Upper lobe of right lung (tissue), 1 donor: ENCODE results near the gene IL1RAPL1. TPM values are rescaled to one million over a fixed set of nuclear protein-coding genes. Genes with fewer than 3 reads are reported as not detected.

ENCODE experiments used
- ATAC-seq: fragments of 200-7000 bp; cut with Tn5 transposase; one replicate; pipeline ENCODE4 v1.9.1; 2020; ENCODE audit warnings: mild to moderate bottlenecking, moderate library complexity
- DNase-seq: peaks from one replicate; pipeline ENCODE4 v3.0.0-alpha.2; 2020
- H3K27ac ChIP-seq: fragments of 200-600 bp; one replicate; pipeline ENCODE4 v1.8.0; 2022
- H3K27me3 ChIP-seq: fragments of 200-600 bp; one replicate; pipeline ENCODE4 v1.8.0; 2022; ENCODE audit warnings: mild to moderate bottlenecking
- H3K36me3 ChIP-seq: fragments of 200-600 bp; one replicate; pipeline ENCODE4 v1.8.0; 2022
- H3K4me1 ChIP-seq: fragments of 200-600 bp; one replicate; pipeline ENCODE4 v1.8.0; 2022
- H3K4me3 ChIP-seq: fragments of 200-600 bp; one replicate; pipeline ENCODE4 v1.8.0; 2022; ENCODE audit warnings: mild to moderate bottlenecking
- H3K9me3 ChIP-seq: fragments of 200-600 bp; one replicate; pipeline ENCODE4 v1.8.0; 2022
- intact Hi-C: fragments of 100-400 bp; cut with DNase I; formaldehyde crosslinking; loops from one replicate; pipeline ENCODE4 v1.11.0; 2022
- total RNA-seq: library from RNA; stranded (reverse); fragmentation: NEBNext Ultra II Directional; extraction: Animal tissue kit (Norgen Biotek cat#: 25700); gene quantifications from one replicate; pipeline ENCODE4 v1.2.1, GENCODE V29; 2021
- TF ChIP-seq, protein P1 (sequence below): fragments of 200-600 bp; IDR thresholded peaks from one replicate; pipeline ENCODE4 v1.8.0; 2022; ENCODE audit warnings: antibody characterized with exemption
- donor health status: DM: no; HTN: yes; CAD: no; lungs with severe emphysema.

IL1RAPL1 gene
- total RNA-seq, 1 donor from 2014 or later, result not detected

DNA sequence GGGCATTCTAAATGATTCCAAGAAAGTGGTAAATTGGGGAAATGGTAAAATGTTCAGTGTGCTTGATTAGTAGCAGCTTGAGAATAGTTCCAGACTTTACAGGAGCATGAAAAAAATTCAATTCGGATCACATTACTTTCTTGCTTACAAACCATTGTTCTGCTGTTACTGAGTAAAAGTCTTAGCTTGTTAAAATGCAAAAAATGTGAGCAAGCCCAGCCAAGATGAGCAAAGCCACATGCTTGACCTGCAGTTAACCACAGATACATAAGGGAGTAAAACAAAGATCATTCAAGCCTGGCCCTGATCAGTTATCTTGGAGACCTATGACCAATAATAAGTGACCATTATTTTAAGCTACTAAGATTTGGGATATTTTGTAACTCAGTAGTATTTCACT is 1065.2 kb downstream of the IL1RAPL1 start:
- no peaks in the 10 kb centered on the region for H3K36me3 ChIP-seq
- no peak overlapping the region for H3K4me3 ChIP-seq
- H3K27me3 ChIP-seq, result no peaks in the 10 kb centered on the region
- H3K9me3 ChIP-seq, result no peaks in the 10 kb centered on the region
- intact Hi-C loops, result no loop called here
- ATAC-seq (no peak), DNase-seq (no peak)
- TF ChIP-seq, protein P1, sequence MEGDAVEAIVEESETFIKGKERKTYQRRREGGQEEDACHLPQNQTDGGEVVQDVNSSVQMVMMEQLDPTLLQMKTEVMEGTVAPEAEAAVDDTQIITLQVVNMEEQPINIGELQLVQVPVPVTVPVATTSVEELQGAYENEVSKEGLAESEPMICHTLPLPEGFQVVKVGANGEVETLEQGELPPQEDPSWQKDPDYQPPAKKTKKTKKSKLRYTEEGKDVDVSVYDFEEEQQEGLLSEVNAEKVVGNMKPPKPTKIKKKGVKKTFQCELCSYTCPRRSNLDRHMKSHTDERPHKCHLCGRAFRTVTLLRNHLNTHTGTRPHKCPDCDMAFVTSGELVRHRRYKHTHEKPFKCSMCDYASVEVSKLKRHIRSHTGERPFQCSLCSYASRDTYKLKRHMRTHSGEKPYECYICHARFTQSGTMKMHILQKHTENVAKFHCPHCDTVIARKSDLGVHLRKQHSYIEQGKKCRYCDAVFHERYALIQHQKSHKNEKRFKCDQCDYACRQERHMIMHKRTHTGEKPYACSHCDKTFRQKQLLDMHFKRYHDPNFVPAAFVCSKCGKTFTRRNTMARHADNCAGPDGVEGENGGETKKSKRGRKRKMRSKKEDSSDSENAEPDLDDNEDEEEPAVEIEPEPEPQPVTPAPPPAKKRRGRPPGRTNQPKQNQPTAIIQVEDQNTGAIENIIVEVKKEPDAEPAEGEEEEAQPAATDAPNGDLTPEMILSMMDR, result no peak
- no peaks in the 10 kb centered on the region for H3K4me1 ChIP-seq
- H3K27ac ChIP-seq, result no peak overlapping the region

GRCh38 chrX:29653721-29654120 is 1066.5 kb downstream of the IL1RAPL1 start:
- DNase-seq (no peak), ATAC-seq (no peak)
- Histone ChIP-seq H3K4me1 (no peaks in the 10 kb centered on the region), H3K9me3 (no peaks in the 10 kb centered on the region), H3K27ac (no peak overlapping the region), H3K36me3 (no peaks in the 10 kb centered on the region), H3K27me3 (no peaks in the 10 kb centered on the region), H3K4me3 (no peak overlapping the region)
- TF ChIP-seq, protein P1, result no peak
- intact Hi-C loops, result no loop called here

DNA sequence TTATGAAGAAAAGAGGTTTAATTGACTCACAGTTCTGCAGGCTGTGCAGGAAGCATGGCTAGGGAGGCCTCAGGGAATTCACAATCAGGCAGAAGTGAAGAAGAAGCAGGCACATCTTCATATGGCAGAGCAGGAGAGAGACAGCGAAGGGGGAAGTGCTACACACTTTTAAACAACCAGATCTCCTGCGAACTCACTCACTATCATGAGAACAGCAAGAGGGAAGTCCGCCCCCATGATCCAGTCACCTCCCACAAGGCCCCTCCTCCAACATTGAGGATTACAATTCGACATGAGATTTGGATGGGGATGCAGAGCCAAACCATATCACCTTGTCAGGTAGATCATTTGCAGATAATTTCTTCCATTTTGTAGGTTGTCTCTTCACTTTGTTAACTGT is 1072.7 kb downstream of the IL1RAPL1 start:
- Histone ChIP-seq H3K27me3 (no peaks in the 10 kb centered on the region), H3K9me3 (no peaks in the 10 kb centered on the region), H3K4me1 (no peaks in the 10 kb centered on the region), H3K4me3 (no peak overlapping the region), H3K36me3 (no peaks in the 10 kb centered on the region), H3K27ac (no peak overlapping the region)
- no peak for ATAC-seq
- intact Hi-C loops, result no loop called here
- TF ChIP-seq, protein P1, result no peak
- no peak for DNase-seq

DNA sequence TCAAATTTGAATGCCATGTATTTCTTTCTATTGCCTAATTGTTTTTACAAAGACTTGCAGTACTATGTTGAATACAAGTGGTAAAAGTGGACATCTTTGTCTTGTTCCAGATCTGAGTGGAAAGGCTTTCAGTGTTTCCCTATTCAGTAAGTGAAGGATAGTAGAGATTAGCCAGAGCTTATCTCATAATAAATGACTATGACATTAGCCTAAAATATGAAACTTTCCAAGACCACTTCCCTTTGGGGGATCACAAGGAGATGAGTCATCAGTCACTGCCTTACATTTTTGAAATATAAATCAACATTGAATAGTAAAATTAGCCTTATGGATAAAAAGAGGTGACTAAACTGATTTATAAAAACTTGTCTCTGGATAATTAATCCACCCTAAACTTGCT is 1074.0 kb downstream of the IL1RAPL1 start:
- Histone ChIP-seq H3K27me3 (no peaks in the 10 kb centered on the region), H3K36me3 (no peaks in the 10 kb centered on the region), H3K27ac (no peak overlapping the region), H3K9me3 (no peaks in the 10 kb centered on the region), H3K4me1 (no peaks in the 10 kb centered on the region), H3K4me3 (no peak overlapping the region)
- DNase-seq, result no peak
- TF ChIP-seq, protein P1, result no peak
- ATAC-seq, result no peak
- intact Hi-C loops, result no loop called here

GRCh38 chrX:29662101-29662500 is 1074.9 kb downstream of the IL1RAPL1 start:
- Histone ChIP-seq H3K27ac (no peak overlapping the region), H3K4me3 (no peak overlapping the region), H3K9me3 (no peaks in the 10 kb centered on the region), H3K4me1 (no peaks in the 10 kb centered on the region), H3K27me3 (no peaks in the 10 kb centered on the region), H3K36me3 (no peaks in the 10 kb centered on the region)
- intact Hi-C loops, result no loop called here
- DNase-seq (no peak), ATAC-seq (no peak)
- TF ChIP-seq, protein P1, result no peak
